Endometrium (tissue), 2 donors: ENCODE results near the gene ERP44.

Experiments
- FAIRE-seq: peaks from 2 replicates; lab custom pipeline; 2012; peaks lifted over from hg19 to GRCh38; lab: Jason Lieb, UNC
- donor health status: control.
- donor health status: control.

Gene ERP44

GRCh38 chr9:99936947-99937587 is 161.7 kb downstream of the ERP44 start:
- FAIRE-seq, result no peak

GRCh38 chr9:99931155-99931840 is 167.5 kb downstream of the ERP44 start:
- no peak for FAIRE-seq

- FAIRE-seq, result no peak
Observed at GRCh38 chr9:99929652-99930051, 169.1 kb downstream of the ERP44 start.
